GM12878 (cell line): ENCODE results near the gene WNK2. TPM values are rescaled to one million over a fixed set of nuclear protein-coding genes. Genes with fewer than 3 reads are reported as not detected.
A peak's percentile ranks its signal among the peaks of the same experiment; 100 is the strongest.

Experiments used
- BACH1 ChIP-seq: fragments of 450-650 bp; IDR thresholded peaks from 2 replicates; pipeline ENCODE4 v1.6.1; 2017; ENCODE audit warnings: mild to moderate bottlenecking, borderline replicate concordance
- CREB1 ChIP-seq: IDR thresholded peaks from 2 replicates; pipeline ENCODE4 v1.6.1; 2012; ENCODE audit warnings: low read depth, mild to moderate bottlenecking, inconsistent platforms
- FOXM1 ChIP-seq: IDR thresholded peaks from 2 replicates; pipeline ENCODE4 v1.6.1; 2012; ENCODE audit warnings: low read depth, mild to moderate bottlenecking, inconsistent platforms, low read length, moderate library complexity
- HDGF ChIP-seq: fragments of 450-650 bp; IDR thresholded peaks from 2 replicates; pipeline ENCODE4 v1.6.1; 2016; ENCODE audit warnings: antibody characterized with exemption
- IRF3 ChIP-seq: fragments of 450-650 bp; IDR thresholded peaks from 2 replicates; pipeline ENCODE4 v1.6.1; 2014; ENCODE audit warnings: mild to moderate bottlenecking
- IRF5 ChIP-seq: fragments of 450-650 bp; IDR thresholded peaks from 2 replicates; pipeline ENCODE4 v1.6.1; 2017; ENCODE audit warnings: borderline replicate concordance
- KLF5 ChIP-seq: fragments of 450-650 bp; IDR thresholded peaks from 2 replicates; pipeline ENCODE4 v1.6.1; 2014; ENCODE audit warnings: mild to moderate bottlenecking; ENCODE audit not compliant: partially characterized antibody
- MEF2A ChIP-seq: IDR thresholded peaks from 2 replicates; pipeline ENCODE4 v1.6.1; 2011; ENCODE audit warnings: low read depth, mild to moderate bottlenecking, low read length, moderate library complexity; ENCODE audit not compliant: insufficient read depth
- MLLT1 ChIP-seq: fragments of 450-650 bp; IDR thresholded peaks from 2 replicates; pipeline ENCODE4 v1.6.1; 2016; ENCODE audit warnings: mild to moderate bottlenecking
- NFIC ChIP-seq: IDR thresholded peaks from 2 replicates; pipeline ENCODE4 v1.6.1; 2012; ENCODE audit warnings: low read depth, mild to moderate bottlenecking, inconsistent platforms, low read length, moderate library complexity
- PAX8 ChIP-seq: fragments of 450-650 bp; IDR thresholded peaks from 2 replicates; pipeline ENCODE4 v1.6.1; 2017; ENCODE audit warnings: mild to moderate bottlenecking, moderate library complexity
- PML ChIP-seq: IDR thresholded peaks from 2 replicates; pipeline ENCODE4 v1.6.1; 2012; ENCODE audit warnings: low read length, inconsistent platforms
- SMC3 ChIP-seq: IDR thresholded peaks from 2 replicates; pipeline ENCODE4 v1.6.1; 2011; ENCODE audit warnings: low read length, improper control_type of control experiment, borderline replicate concordance
- TARDBP ChIP-seq: IDR thresholded peaks from 2 replicates; pipeline ENCODE4 v1.6.1; 2016; ENCODE audit warnings: borderline replicate concordance
- WRNIP1 ChIP-seq: IDR thresholded peaks from 2 replicates; pipeline ENCODE4 v1.6.1; 2011; ENCODE audit warnings: low read depth, low read length, improper control_type of control experiment, borderline replicate concordance
- ZBTB4 ChIP-seq: fragments of 450-650 bp; formaldehyde crosslinking; IDR thresholded peaks from 2 replicates; pipeline ENCODE4 v1.4.0; 2022; ENCODE audit warnings: mild to moderate bottlenecking, moderate library complexity
- ZNF207 ChIP-seq: fragments of 450-650 bp; IDR thresholded peaks from 2 replicates; pipeline ENCODE4 v1.6.1; 2014; ENCODE audit warnings: antibody characterized with exemption, mild to moderate bottlenecking, borderline replicate concordance
- ZNF217 ChIP-seq: fragments of 450-650 bp; IDR thresholded peaks from 2 replicates; pipeline ENCODE4 v1.6.1; 2017; ENCODE audit warnings: antibody characterized with exemption, mild to moderate bottlenecking
- polyA plus RNA-seq, 11 experiments: library from polyadenylated mRNA; depleted of rRNA in 4 of 11; unstranded in 6 of 11; stranded (reverse) in 5 of 11; fragments of >200 nt; fragmentation: Nextera tagmentation in 4 of 11; fragmentation: Illumina TruSeq in 1 of 11; extraction: Ambion mirVana in 4 of 11; extraction: Trizol in 1 of 11; gene quantifications; 1 replicate in 1 of 11; 2 replicates in 10 of 11; pipeline versions ENCODE4 v1.2.1 to v1.2.3, GENCODE V29; 2011 to 2016; ENCODE audit warnings: inconsistent platforms in 2 of 11, missing spikeins in 2 of 11, low read depth in 1 of 11
- total RNA-seq, 4 experiments: library from RNA; depleted of rRNA in 3 of 4; stranded (reverse); fragments of >200 nt in 3 of 4; fragmentation: Illumina TruSeq in 1 of 4; extraction: Trizol in 1 of 4; gene quantifications; 2 replicates each; pipeline versions ENCODE4 v1.2.1 to v1.2.3, GENCODE V29; 2013 to 2021

WNK2 gene
- total and polyA plus RNA-seq, 10 of the 15 experiments (the other 5 are each of a cell fraction or from before 2014, with no cell fraction given), result 0.15 TPM; not detected in 9

DNA sequence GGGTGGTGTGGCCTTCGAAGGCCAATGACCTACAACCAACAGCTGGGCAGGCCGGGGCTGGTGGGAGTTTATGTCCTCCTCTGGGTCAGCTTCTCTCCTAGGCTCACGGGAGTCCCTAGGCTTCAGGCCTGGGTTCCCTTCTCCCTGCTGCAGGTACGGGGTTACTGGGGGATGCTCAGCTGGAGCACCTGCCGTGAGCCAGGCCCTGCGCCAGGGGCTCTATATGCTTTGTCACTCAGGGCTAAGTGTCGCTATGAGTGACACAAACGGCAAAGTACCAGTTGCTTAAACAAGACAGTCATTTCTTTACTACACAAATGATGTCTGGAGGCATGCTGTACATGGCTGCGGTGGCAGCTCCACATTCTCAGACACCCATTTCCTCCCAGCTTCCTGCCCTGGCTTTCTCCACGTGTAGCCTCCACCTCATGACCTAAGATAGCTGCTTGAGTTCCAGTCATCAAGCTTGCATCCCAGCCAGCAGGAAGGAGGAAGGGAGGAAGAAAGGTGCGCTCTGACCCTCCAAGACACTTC, 27.4 kb upstream of the WNK2 start (continued):
- TF ChIP-seq ZBTB4 (CRISPR knock-in tag) (no peak), MEF2A (no peak), PML (no peak), IRF3 (no peak), CREB1 (peak; percentile 39; the same call in 1 of the 2 replicates), NFIC (no peak; the same call in 1 of the 2 replicates), TARDBP (no peak), SMC3 (no peak), IRF5 (no peak), MLLT1 (no peak), WRNIP1 (no peak), ZNF207 (no peak), KLF5 (no peak), HDGF (no peak), PAX8 (no peak), FOXM1 (no peak), BACH1 (no peak), ZNF217 (no peak)
- TF ChIP-seq, all 136 proteins: peak for 22
